GM12872 (cell line): ENCODE data around the gene HSF5.

Experiments
- CTCF ChIP-seq: IDR thresholded peaks from 3 replicates; pipeline ENCODE4 v1.5.1; 2011; ENCODE audit warnings: low read depth, mild to moderate bottlenecking, low read length, moderate library complexity; ENCODE audit not compliant: insufficient read depth

Gene HSF5

GRCh38 chr17:58475985-58476384 lies 12.2 kb downstream of the HSF5 start:
- TF ChIP-seq CTCF: no peak

GRCh38 chr17:58470356-58470755 lies 17.9 kb downstream of the HSF5 start:
- TF ChIP-seq CTCF: no peak

- TF ChIP-seq CTCF: no peak
These were observed 19.3 kb downstream of the HSF5 start for GRCh38 chr17:58468944-58469343.

- TF ChIP-seq CTCF: no peak
These were observed 32.7 kb downstream of the HSF5 start for GRCh38 chr17:58455491-58455890.

- no peak for TF ChIP-seq CTCF
These were observed 35.5 kb downstream of the HSF5 start for GRCh38 chr17:58452738-58453137.

- TF ChIP-seq CTCF: peak; percentile 90
These were observed 40.9 kb downstream of the HSF5 start for GRCh38 chr17:58447039-58447975.

GRCh38 chr17:58446086-58446485 lies 42.1 kb downstream of the HSF5 start:
- no peak for TF ChIP-seq CTCF
